HG03469 (cell line): ENCODE data around the gene PALD1.

Source experiments
- ATAC-seq: cut with Tn5 transposase; IDR thresholded peaks from one replicate; pipeline ENCODE4 v1.9.1; 2021; ENCODE audit warnings: mild to moderate bottlenecking, moderate library complexity, moderate number of reproducible peaks; ENCODE audit not compliant: unreplicated experiment

PALD1 gene

GRCh38 chr10:70551466-70551865 is 72.9 kb downstream of the PALD1 start:
- no peak for ATAC-seq

GRCh38 chr10:70551971-70552422 is 73.4 kb downstream of the PALD1 start:
- ATAC-seq: no peak

- no peak for ATAC-seq
These were observed 74.0 kb downstream of the PALD1 start for GRCh38 chr10:70552586-70552985.

GRCh38 chr10:70555371-70555770 is 76.8 kb downstream of the PALD1 start:
- no peak for ATAC-seq

GRCh38 chr10:70557086-70557845 is 78.7 kb downstream of the PALD1 start:
- ATAC-seq: no peak

GRCh38 chr10:70557876-70558275 is 79.3 kb downstream of the PALD1 start:
- no peak for ATAC-seq

GRCh38 chr10:70558295-70558694 is 79.7 kb downstream of the PALD1 start:
- ATAC-seq: no peak

- no peak for ATAC-seq
These were observed 80.6 kb downstream of the PALD1 start for GRCh38 chr10:70558871-70559810.

- ATAC-seq: no peak
These were observed 81.3 kb downstream of the PALD1 start for GRCh38 chr10:70559861-70560260.

GRCh38 chr10:70560511-70560941 is 82.0 kb downstream of the PALD1 start:
- no peak for ATAC-seq

- no peak for ATAC-seq
These were observed 82.5 kb downstream of the PALD1 start for GRCh38 chr10:70561070-70561469.

- no peak for ATAC-seq
These were observed 83.0 kb downstream of the PALD1 start for GRCh38 chr10:70561558-70561957.

GRCh38 chr10:70562036-70562755 is 83.6 kb downstream of the PALD1 start:
- no peak for ATAC-seq

- no peak for ATAC-seq
These were observed 84.7 kb downstream of the PALD1 start for GRCh38 chr10:70563230-70563629.

- ATAC-seq: no peak
These were observed 85.7 kb downstream of the PALD1 start for GRCh38 chr10:70564113-70564725.

GRCh38 chr10:70564901-70565351 is 86.4 kb downstream of the PALD1 start:
- no peak for ATAC-seq

- no peak for ATAC-seq
These were observed 87.3 kb downstream of the PALD1 start for GRCh38 chr10:70565556-70566514.

GRCh38 chr10:70566515-70567290 is 88.1 kb downstream of the PALD1 start:
- ATAC-seq: no peak

- no peak for ATAC-seq
These were observed 89.0 kb downstream of the PALD1 start for GRCh38 chr10:70567603-70568002.
